ENCODE results near the gene TBRG1.
"Not testable (repeated sequence)": the region's sequence is repeated elsewhere in the genome, so short reads cannot be mapped to it uniquely, and the experiment has no call there.

The TBRG1 gene, protein sequence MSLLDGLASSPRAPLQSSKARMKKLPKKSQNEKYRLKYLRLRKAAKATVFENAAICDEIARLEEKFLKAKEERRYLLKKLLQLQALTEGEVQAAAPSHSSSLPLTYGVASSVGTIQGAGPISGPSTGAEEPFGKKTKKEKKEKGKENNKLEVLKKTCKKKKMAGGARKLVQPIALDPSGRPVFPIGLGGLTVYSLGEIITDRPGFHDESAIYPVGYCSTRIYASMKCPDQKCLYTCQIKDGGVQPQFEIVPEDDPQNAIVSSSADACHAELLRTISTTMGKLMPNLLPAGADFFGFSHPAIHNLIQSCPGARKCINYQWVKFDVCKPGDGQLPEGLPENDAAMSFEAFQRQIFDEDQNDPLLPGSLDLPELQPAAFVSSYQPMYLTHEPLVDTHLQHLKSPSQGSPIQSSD

GRCh38 chr11:124622531-124623451, at the start of gene TBRG1:
TSS of gene TBRG1 (plus strand) at chr11:124622864. CDS start at chr11:124623084, 220 bp downstream.
- DNase-seq (ENCODE audit: low spot score), result peak; percentile 95

GRCh38 chr11:124577716-124578427, 44.8 kb upstream of the TBRG1 start:
- no peak for DNase-seq (ENCODE audit: low spot score)

DNA sequence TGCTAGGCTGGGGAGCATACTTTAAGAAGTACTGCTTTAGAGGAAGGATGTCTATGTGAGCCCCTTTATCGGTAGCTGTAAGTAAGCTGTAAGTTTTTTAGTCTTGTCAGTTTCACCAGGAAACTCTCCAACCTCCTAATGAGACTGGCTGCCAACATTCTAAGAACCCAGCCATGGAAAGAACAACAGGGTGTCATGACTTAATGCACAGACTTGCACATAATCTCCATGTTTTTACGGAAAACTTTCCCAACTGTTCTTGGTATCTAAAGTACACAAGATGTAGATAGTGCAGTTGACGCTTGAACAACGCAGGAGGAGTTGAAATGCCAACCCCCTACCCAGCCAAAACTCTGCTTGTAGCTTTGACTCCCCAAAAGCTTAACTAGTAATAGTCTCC, 43.9 kb upstream of the TBRG1 start:
- no peak for DNase-seq (ENCODE audit: low spot score)

GRCh38 chr11:124581817-124582216, 40.8 kb upstream of the TBRG1 start:
- DNase-seq (ENCODE audit: low spot score), result no peak

DNA sequence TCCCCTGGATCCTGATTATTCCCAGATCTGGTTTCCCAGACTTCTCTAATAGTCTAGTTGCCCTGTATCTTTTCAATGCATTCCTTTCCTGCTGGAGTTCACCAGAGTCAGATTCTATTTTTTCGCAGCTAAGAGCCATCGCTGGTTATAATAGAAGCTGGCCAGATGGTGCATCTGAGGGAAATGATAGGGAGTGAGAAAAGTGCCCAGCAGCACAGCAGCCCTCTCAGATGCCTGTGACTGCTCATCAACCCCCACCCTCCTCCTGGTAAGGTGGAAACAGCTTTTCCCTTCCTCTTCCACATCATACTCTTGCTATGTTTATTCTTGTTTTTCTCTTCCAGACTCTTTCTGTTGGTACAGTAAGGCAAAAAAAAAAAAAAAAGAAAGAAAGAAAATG, 40.1 kb upstream of the TBRG1 start:
- DNase-seq (ENCODE audit: low spot score), result no peak

DNA sequence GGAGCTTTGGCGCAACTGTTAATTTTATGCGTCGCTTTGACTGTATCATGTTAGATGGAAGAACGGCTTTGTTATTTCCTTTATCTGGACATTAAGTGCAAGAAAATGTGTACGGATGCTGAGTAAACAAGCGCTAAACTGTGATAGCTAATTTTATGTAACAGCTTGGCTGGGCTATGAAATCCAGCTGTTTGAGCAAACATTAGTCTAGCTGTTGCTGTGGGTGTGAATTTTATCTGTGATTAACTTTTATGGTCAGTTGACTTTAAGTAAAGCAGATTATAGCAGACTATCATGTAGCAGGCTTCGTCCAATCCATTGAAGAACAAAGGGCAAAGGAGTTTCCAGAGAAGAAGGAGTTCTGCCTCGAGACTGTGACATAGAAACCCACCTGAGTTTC, 38.9 kb upstream of the TBRG1 start:
- no peak for DNase-seq (ENCODE audit: low spot score)

GRCh38 chr11:124584681-124585372, 37.8 kb upstream of the TBRG1 start:
- no peak for DNase-seq (ENCODE audit: low spot score)

- DNase-seq (ENCODE audit: low spot score), result peak; percentile 44
Measured at GRCh38 chr11:124586238-124586860, 36.3 kb upstream of the TBRG1 start.

DNA sequence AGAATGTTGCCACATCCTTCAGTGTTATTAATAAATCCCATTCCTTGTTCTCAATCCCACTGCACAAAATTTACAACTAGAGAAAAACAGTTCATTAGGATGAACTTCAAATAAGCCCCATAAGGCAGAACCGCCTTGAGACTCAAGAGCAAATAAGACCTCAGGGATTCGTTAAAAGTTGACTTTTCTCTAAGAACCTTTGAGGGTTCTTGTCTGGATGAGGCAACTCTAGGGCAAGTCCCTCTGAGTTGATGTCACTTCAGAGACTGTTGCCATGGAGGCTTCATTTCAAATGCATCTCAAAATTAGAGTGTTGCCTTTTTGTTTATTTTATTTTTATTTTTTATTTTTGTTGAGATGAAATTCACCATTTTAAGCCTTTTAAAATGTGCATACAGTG, 31.2 kb upstream of the TBRG1 start:
- no peak for DNase-seq (ENCODE audit: low spot score)

DNA sequence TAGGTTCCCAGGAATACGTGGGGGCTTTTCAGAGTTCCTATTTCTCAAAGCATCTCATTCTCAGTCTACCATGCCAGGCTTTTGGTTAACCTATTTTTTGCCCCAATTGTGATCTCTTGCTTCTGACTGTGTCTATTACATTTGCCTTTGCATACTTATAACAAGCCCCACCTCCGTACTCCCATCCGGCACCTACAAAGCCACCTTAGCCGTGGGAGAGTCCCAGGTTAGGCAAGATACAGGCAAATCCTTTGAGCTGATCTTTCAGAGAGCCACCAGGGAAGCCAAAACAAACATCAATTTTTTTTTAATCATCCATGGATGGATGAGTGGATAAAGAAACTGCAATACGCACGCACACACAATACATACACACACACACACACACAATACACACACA, 30.0 kb upstream of the TBRG1 start:
- DNase-seq (ENCODE audit: low spot score), result no peak

GRCh38 chr11:124595302-124595701, 27.4 kb upstream of the TBRG1 start:
- no peak for DNase-seq (ENCODE audit: low spot score)

- no peak for DNase-seq (ENCODE audit: low spot score)
Measured at GRCh38 chr11:124597626-124598025, 25.0 kb upstream of the TBRG1 start.

DNA sequence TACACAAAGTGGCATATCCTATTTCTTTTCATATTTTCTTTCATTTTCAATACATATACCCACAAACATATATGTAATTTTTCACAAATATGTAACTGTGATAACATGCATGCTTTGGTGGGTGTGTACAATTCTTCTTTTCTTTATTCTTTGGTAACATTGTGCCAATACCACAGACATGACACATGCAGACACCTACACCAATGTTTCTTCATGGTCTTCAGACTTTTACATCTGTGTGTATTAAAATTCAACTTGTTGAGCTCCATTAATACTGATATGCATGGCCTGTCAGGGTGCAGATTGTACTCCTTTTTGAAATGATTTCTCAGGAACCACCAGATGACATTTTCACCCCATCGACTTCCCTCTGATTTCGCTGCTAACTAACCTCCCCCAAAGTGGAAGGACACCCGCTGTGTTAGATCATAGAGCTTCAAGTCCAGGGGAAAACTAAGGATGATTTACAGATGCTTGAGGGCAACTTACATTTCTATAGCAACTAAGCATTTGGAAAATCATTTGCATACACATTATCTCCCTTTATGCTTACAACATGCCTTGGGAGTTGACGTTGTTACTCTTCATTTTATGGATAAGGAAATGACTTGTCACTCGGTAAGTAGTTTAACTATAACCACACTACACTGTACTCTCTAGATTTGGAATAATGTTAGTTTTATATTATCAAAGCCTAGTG, 21.9 kb upstream of the TBRG1 start:
- DNase-seq (ENCODE audit: low spot score), result no peak

DNA sequence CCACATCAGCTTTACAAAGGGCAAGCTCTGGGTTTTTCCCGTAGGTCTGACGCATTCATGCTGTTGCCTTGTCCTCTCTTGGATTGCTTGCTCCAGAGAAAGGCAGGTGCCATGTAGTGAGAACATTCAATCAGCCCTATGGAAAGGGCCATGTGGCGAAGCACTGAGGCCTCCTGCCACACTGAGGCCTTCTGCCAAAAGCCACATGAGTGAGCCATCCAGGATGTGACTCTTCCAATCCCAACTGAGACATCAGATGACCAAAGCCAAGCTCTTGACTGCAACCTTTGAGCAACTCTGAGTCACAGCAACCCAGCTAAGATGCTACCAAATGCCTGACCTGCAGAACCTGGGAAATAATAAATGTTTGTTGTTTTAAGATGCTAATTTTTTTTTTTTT, 20.5 kb upstream of the TBRG1 start:
- DNase-seq (ENCODE audit: low spot score), result no peak

GRCh38 chr11:124602723-124603122, 19.9 kb upstream of the TBRG1 start:
- DNase-seq (ENCODE audit: low spot score), result not testable (repeated sequence)

DNA sequence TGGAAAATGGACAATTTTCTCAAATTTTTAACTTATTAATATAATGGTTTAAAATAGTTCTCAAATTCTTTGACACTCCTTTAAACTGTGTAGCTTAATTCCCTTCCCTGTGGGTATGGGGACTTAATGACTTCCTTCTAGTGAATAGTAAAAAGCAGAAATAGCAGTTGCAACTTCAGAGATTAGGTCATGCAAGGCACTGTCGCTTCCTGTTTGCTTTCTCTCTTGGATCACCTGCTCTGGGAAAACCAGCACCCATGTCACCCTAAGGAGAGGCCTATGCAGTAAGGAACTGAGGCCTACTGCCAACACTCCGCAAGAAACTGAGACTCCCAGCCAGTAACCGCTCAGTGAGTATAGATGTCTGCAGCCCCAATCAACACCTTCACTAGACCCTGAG, 16.9 kb upstream of the TBRG1 start:
- DNase-seq (ENCODE audit: low spot score), result no peak

- DNase-seq (ENCODE audit: low spot score), result no peak
Measured at GRCh38 chr11:124608147-124608546, 14.5 kb upstream of the TBRG1 start.

DNA sequence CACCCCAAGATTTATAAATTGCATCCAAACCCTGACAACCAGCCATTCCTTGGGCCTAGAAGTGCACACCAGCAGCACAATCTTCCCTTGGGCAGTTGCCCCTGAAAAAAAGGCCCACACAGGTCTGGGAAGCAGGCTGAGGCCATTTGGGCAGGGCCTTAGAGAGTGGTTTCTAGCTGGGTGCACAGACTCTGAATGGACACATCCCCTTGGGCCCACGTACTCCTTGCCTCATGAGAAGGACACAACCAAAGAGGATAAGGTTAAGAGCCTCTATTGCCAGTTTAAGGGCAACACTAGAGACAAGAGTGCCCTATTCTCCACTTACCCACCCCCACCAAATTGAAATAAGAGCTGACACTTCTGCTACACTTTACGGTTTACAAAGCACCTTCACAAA, 12.4 kb upstream of the TBRG1 start:
- no peak for DNase-seq (ENCODE audit: low spot score)

DNA sequence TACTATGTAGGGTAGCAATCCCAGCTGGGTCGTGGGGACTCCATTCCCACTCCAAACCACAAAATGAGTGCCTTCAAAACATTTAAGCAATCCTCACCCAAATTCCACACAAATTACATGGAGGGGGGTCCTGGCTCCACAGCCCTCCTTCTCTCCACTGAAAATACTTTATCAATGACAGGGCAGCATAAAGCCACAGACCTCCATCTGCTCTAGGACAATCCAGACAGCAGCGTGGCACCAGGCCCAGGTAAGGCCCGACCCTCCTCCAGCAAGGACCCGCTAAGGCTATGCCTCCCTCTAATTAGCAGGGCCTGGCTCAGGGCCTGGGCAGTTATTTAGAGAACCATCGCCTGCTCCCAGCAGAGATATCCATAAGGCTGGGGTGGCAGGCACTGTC, 11.6 kb upstream of the TBRG1 start, which contains the start of gene PANX3:
PANX3 (plus strand) TSS at position 365 of the 400 bp plus-strand sequence. CDS start 129 bp downstream, outside the sequence.
- no peak for DNase-seq (ENCODE audit: low spot score)

- DNase-seq (ENCODE audit: low spot score), result no peak
Measured at GRCh38 chr11:124612045-124612444, 10.6 kb upstream of the TBRG1 start.

All from GM03348 (cell line).